ENCODE data around the gene ZNF521. TPM values are rescaled to one million over a fixed set of nuclear protein-coding genes. Genes with fewer than 3 reads are reported as not detected.

ZNF521 gene
- total and polyA plus RNA-seq, 3 experiments from 2014 or later = not detected

DNA sequence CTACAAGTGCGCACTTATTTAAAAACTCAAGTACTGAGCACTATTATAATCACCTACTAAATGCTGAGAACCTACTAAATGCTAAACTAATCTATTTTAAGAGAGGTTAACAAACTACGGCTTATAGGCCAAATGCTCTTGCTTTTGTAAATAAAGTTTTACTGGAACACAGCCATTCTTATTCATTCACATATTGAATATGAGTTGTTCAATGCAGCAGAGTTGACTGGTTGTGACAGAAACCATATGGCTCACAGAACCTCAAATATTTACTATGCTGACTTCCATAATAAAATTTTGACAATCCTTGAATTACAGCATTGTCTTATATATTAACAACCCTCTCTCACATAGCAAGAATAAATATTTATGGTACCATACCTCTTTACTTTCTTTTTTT, 103.2 kb downstream of the ZNF521 start:
- Mint-ChIP-seq H3K36me3 (no peaks in the 10 kb centered on the region), H3K27ac (no peak overlapping the region), H3K4me1 (no peaks in the 10 kb centered on the region), H3K27me3 (no peaks in the 10 kb centered on the region), H3K9me3 (no peaks in the 10 kb centered on the region), H3K4me3 (no peak overlapping the region)
- Histone ChIP-seq H3K27me3 (ENCODE audit: insufficient read depth, low read length, poor library complexity, severe bottlenecking) (no peaks in the 10 kb centered on the region), H3K9me3 (ENCODE audit: low read length) (no peaks in the 10 kb centered on the region), H3K36me3 (ENCODE audit: insufficient read depth, low read length) (no peaks in the 10 kb centered on the region), H3K4me3 (ENCODE audit: low read length) (no peak overlapping the region), H3K27ac (ENCODE audit: low read depth, low read length) (no peak overlapping the region), H3K4me1 (ENCODE audit: insufficient read depth, low read length) (no peaks in the 10 kb centered on the region)
- POLR2A ChIA-PET = no interaction called here
- no peak for DNase-seq
- CTCF ChIA-PET = no interaction called here

DNA sequence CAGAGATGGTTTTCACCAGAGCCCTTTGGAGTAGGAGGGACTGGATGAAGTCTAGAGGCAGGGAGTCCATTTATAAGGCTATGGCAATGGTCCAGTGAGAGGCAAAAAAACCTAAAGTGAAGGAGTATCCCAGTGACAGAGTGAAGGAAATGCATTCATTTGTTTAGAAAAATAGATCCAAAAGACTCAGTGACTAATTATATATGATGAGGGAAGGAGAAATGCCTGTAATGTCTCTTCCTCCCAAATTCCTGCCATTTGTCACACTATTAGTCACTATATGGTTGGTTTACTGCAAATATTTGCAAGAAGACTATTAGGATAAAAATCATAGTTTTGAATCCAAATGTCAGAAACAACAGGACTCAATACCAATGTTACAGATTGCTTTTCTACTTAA, 104.2 kb downstream of the ZNF521 start:
- no peaks in the 10 kb centered on the region for H3K27me3 ChIP-seq (ENCODE audit: insufficient read depth, low read length, poor library complexity, severe bottlenecking)
- H3K27ac Mint-ChIP-seq = no peak overlapping the region
- DNase-seq = no peak
- no peaks in the 10 kb centered on the region for H3K4me1 ChIP-seq (ENCODE audit: insufficient read depth, low read length)
- H3K36me3 ChIP-seq (ENCODE audit: insufficient read depth, low read length) = no peaks in the 10 kb centered on the region
- no peaks in the 10 kb centered on the region for H3K4me1 Mint-ChIP-seq
- POLR2A ChIA-PET = no interaction called here
- no peak overlapping the region for H3K4me3 Mint-ChIP-seq
- CTCF ChIA-PET = no interaction called here
- no peak overlapping the region for H3K27ac ChIP-seq (ENCODE audit: low read depth, low read length)
- H3K9me3 ChIP-seq (ENCODE audit: low read length) = no peaks in the 10 kb centered on the region
- no peak overlapping the region for H3K4me3 ChIP-seq (ENCODE audit: low read length)
- no peaks in the 10 kb centered on the region for H3K27me3 Mint-ChIP-seq
- H3K36me3 Mint-ChIP-seq = no peaks in the 10 kb centered on the region
- no peaks in the 10 kb centered on the region for H3K9me3 Mint-ChIP-seq

DNA sequence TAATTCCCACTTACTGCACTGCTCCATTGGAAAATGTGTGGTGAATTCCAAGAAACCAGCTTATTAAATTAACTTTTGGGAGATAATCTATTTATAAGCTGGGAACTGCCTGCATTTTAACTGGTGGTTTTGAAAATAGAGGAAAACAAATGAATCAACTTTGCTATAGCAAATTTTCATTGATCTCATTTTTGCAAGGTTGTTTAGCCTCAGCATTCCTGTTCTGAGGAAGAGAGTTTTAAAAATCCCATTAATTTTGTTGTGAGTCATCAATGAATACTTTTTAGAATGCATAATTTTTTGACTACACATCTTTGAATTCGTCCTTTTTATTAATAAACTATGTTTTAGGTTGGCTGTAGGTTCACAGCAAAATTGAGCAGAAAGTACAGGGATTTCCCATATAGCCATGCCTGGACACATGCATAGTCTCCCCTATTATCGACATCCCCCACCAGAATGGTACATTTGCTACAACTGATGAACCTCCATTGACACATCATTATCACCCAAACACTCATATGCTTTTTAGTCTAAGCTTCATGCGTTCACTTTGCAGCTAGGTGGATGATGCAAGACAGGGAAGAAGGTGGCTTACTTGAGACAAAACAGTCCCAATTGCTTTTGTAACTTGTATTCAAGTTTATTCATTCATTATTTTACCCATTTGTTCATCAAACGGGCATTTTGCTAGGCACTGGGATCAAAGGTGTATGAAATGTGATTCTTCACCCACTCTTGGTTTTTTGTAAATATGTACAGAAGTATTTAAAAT, 106.9 kb downstream of the ZNF521 start:
- POLR2A ChIA-PET = no interaction called here
- no peaks in the 10 kb centered on the region for H3K4me1 ChIP-seq (ENCODE audit: insufficient read depth, low read length)
- no peak for DNase-seq
- Mint-ChIP-seq H3K36me3 (no peaks in the 10 kb centered on the region), H3K4me1 (no peaks in the 10 kb centered on the region), H3K27me3 (no peaks in the 10 kb centered on the region), H3K4me3 (no peak overlapping the region), H3K27ac (no peak overlapping the region), H3K9me3 (no peaks in the 10 kb centered on the region)
- no peak overlapping the region for H3K4me3 ChIP-seq (ENCODE audit: low read length)
- no peaks in the 10 kb centered on the region for H3K9me3 ChIP-seq (ENCODE audit: low read length)
- H3K27me3 ChIP-seq (ENCODE audit: insufficient read depth, low read length, poor library complexity, severe bottlenecking) = no peaks in the 10 kb centered on the region
- H3K36me3 ChIP-seq (ENCODE audit: insufficient read depth, low read length) = no peaks in the 10 kb centered on the region
- no peak overlapping the region for H3K27ac ChIP-seq (ENCODE audit: low read depth, low read length)
- CTCF ChIA-PET = no interaction called here

DNA sequence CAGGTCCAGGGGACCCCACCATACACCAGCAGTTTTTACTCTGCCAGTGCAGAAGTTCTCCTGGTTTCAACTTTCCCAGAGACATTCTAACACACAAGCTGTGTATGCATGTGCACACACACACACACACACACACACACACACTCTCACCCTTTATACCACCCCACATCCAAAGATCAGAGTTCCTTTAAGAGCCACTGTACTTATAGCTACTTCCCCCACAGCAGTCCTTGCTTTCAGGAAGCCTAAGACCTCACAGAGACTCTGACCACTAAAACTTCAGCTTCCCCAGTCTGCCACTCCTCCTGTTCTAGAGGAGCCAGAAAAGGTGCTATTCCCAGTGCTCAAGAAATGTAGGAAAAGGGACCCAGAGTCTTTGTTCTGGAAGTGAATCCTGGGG, 107.8 kb downstream of the ZNF521 start:
- CTCF ChIA-PET = no interaction called here

DNA sequence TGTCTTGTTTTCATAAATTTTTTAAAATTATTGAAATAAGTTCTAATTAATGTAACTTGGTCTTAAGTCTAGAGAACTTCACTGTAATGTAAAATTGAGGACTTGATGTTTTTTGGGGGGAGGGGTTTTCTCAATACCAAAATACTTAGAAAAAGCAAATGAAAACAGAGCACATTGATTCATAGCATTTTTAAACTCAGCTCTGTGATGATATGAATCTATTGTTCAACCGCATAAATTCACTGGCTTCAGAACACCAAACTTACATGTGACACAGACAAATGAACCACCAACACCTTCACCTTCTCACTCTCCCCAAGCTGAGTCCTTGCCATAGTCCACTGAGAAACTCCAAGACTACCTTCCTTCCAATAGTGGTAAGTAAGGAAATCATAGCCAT, 108.2 kb downstream of the ZNF521 start:
- ChIA-PET CTCF (no interaction called here), POLR2A (no interaction called here)
- H3K9me3 ChIP-seq (ENCODE audit: low read length) = no peaks in the 10 kb centered on the region
- H3K36me3 ChIP-seq (ENCODE audit: insufficient read depth, low read length) = no peaks in the 10 kb centered on the region
- H3K4me1 ChIP-seq (ENCODE audit: insufficient read depth, low read length) = no peaks in the 10 kb centered on the region
- no peak for DNase-seq
- no peaks in the 10 kb centered on the region for H3K4me1 Mint-ChIP-seq
- H3K4me3 ChIP-seq (ENCODE audit: low read length) = no peak overlapping the region
- H3K27ac ChIP-seq (ENCODE audit: low read depth, low read length) = no peak overlapping the region
- H3K27me3 Mint-ChIP-seq = no peaks in the 10 kb centered on the region
- H3K4me3 Mint-ChIP-seq = no peak overlapping the region
- H3K36me3 Mint-ChIP-seq = no peaks in the 10 kb centered on the region
- H3K27ac Mint-ChIP-seq = no peak overlapping the region
- H3K9me3 Mint-ChIP-seq = no peaks in the 10 kb centered on the region
- no peaks in the 10 kb centered on the region for H3K27me3 ChIP-seq (ENCODE audit: insufficient read depth, low read length, poor library complexity, severe bottlenecking)

More for the DNA sequence above, 107.8 kb downstream of the ZNF521 start:
- Histone ChIP-seq H3K27ac (ENCODE audit: low read depth, low read length) (no peak overlapping the region), H3K4me1 (ENCODE audit: insufficient read depth, low read length) (no peaks in the 10 kb centered on the region), H3K9me3 (ENCODE audit: low read length) (no peaks in the 10 kb centered on the region), H3K36me3 (ENCODE audit: insufficient read depth, low read length) (no peaks in the 10 kb centered on the region), H3K4me3 (ENCODE audit: low read length) (no peak overlapping the region), H3K27me3 (ENCODE audit: insufficient read depth, low read length, poor library complexity, severe bottlenecking) (no peaks in the 10 kb centered on the region)
- POLR2A ChIA-PET = no interaction called here
- no peaks in the 10 kb centered on the region for H3K27me3 Mint-ChIP-seq
- H3K9me3 Mint-ChIP-seq = no peaks in the 10 kb centered on the region
- DNase-seq = no peak
- H3K4me1 Mint-ChIP-seq = no peaks in the 10 kb centered on the region
- H3K36me3 Mint-ChIP-seq = no peaks in the 10 kb centered on the region
- no peak overlapping the region for H3K27ac Mint-ChIP-seq
- no peak overlapping the region for H3K4me3 Mint-ChIP-seq

DNA sequence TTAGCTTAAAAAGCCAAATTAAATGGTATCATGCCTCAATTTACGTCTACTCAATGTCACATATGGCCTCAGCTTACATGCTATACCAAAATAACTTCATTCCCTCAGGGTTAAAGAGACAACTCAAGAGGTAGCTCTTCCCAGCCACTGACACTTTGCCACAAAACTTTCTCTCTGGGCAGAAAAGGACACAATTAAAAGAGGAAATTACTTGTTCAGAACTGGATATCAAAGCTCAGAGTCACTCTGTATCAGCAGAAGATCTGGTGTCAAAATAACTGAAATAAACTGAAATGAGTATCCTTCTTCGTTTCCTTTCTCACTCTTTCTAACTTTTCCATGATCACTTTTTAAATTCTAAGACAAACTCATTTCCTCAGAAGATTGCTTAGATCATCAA, 108.7 kb downstream of the ZNF521 start:
- no peaks in the 10 kb centered on the region for H3K27me3 Mint-ChIP-seq
- ChIA-PET POLR2A (no interaction called here), CTCF (no interaction called here)
- no peak for DNase-seq
- no peak overlapping the region for H3K27ac ChIP-seq (ENCODE audit: low read depth, low read length)
- H3K9me3 ChIP-seq (ENCODE audit: low read length) = no peaks in the 10 kb centered on the region
- H3K4me3 Mint-ChIP-seq = no peak overlapping the region
- no peaks in the 10 kb centered on the region for H3K36me3 Mint-ChIP-seq
- H3K36me3 ChIP-seq (ENCODE audit: insufficient read depth, low read length) = no peaks in the 10 kb centered on the region
- no peak overlapping the region for H3K4me3 ChIP-seq (ENCODE audit: low read length)
- H3K27me3 ChIP-seq (ENCODE audit: insufficient read depth, low read length, poor library complexity, severe bottlenecking) = no peaks in the 10 kb centered on the region
- H3K4me1 Mint-ChIP-seq = no peaks in the 10 kb centered on the region
- no peak overlapping the region for H3K27ac Mint-ChIP-seq
- H3K4me1 ChIP-seq (ENCODE audit: insufficient read depth, low read length) = no peaks in the 10 kb centered on the region
- no peaks in the 10 kb centered on the region for H3K9me3 Mint-ChIP-seq

DNA sequence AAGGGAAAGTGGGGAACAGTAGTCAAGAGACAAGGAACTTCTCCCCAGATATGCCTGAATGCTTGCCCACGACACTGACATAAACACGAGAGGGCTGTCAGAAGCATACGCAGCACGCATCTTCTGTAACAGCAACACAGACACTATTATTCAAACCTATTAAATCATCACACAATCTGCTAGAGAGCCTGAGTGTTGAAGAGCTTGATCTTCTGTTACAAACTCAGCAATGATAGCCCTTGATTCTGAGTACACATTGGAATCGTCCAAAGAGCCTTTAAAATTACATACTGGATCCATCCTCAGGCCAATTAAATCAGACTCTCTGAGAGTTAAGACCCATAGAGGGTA, 111.6 kb downstream of the ZNF521 start:
- Histone ChIP-seq H3K9me3 (ENCODE audit: low read length) (no peaks in the 10 kb centered on the region), H3K4me3 (ENCODE audit: low read length) (no peak overlapping the region), H3K27ac (ENCODE audit: low read depth, low read length) (no peak overlapping the region), H3K36me3 (ENCODE audit: insufficient read depth, low read length) (no peaks in the 10 kb centered on the region), H3K4me1 (ENCODE audit: insufficient read depth, low read length) (no peaks in the 10 kb centered on the region), H3K27me3 (ENCODE audit: insufficient read depth, low read length, poor library complexity, severe bottlenecking) (no peaks in the 10 kb centered on the region)
- no peak overlapping the region for H3K4me3 Mint-ChIP-seq
- H3K27me3 Mint-ChIP-seq = no peaks in the 10 kb centered on the region
- H3K27ac Mint-ChIP-seq = no peak overlapping the region
- ChIA-PET POLR2A (no interaction called here), CTCF (no interaction called here)
- DNase-seq = no peak
- H3K36me3 Mint-ChIP-seq = no peaks in the 10 kb centered on the region
- no peaks in the 10 kb centered on the region for H3K4me1 Mint-ChIP-seq
- H3K9me3 Mint-ChIP-seq = no peaks in the 10 kb centered on the region

DNA sequence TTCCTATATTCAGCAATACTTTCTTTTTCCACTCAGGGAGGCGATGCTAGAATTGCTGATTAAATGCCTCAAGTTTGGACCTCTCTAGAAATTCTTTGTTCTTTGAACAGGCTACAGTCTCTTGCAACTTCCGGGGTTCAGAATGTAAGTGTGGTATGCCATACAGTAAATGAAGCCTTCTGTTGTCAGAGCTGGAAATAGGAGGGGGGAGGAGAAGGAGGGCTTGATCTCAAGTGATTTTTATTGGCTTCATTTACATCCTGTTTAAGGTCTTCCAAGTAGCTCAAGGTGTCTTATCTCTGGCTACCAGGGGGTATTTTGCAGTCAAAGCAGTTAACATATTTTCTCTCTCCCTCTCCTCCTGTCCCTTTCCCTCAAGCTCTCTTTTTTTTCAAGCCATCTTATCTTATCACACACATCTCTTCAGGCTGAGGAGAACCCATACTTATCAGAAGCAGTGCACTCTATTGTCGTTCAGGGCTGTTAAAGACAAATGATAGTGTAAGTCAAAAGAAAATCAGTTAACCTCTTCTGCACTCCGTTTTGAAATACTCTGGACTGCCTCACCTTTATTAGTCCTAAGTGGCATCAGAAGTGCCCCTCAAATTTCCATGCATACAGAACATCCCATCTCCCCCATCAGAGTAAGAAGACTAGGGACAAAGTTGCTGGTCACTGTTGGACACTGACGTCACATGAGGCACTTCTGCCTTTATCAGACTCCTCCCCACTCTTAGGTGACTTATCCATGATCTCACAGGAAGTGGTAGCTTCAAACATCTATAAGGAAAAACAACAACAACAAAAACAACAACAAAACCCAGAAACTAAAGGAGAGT, 112.2 kb downstream of the ZNF521 start:
- H3K9me3 Mint-ChIP-seq = no peaks in the 10 kb centered on the region
- CTCF ChIA-PET = no interaction called here

More for the DNA sequence above, 112.2 kb downstream of the ZNF521 start:
- no peaks in the 10 kb centered on the region for H3K9me3 ChIP-seq (ENCODE audit: low read length)
- H3K4me1 ChIP-seq (ENCODE audit: insufficient read depth, low read length) = no peaks in the 10 kb centered on the region
- H3K27me3 ChIP-seq (ENCODE audit: insufficient read depth, low read length, poor library complexity, severe bottlenecking) = no peaks in the 10 kb centered on the region
- Mint-ChIP-seq H3K27me3 (no peaks in the 10 kb centered on the region), H3K4me1 (no peaks in the 10 kb centered on the region), H3K36me3 (no peaks in the 10 kb centered on the region), H3K27ac (no peak overlapping the region), H3K4me3 (no peak overlapping the region)
- no peak overlapping the region for H3K4me3 ChIP-seq (ENCODE audit: low read length)
- no peaks in the 10 kb centered on the region for H3K36me3 ChIP-seq (ENCODE audit: insufficient read depth, low read length)
- no peak overlapping the region for H3K27ac ChIP-seq (ENCODE audit: low read depth, low read length)
- DNase-seq = no peak
- POLR2A ChIA-PET = no interaction called here

Data from CD8-positive, alpha-beta memory T cell (primary cell).